ENCODE measurements around the gene KCND3.

KCND3 gene

DNA sequence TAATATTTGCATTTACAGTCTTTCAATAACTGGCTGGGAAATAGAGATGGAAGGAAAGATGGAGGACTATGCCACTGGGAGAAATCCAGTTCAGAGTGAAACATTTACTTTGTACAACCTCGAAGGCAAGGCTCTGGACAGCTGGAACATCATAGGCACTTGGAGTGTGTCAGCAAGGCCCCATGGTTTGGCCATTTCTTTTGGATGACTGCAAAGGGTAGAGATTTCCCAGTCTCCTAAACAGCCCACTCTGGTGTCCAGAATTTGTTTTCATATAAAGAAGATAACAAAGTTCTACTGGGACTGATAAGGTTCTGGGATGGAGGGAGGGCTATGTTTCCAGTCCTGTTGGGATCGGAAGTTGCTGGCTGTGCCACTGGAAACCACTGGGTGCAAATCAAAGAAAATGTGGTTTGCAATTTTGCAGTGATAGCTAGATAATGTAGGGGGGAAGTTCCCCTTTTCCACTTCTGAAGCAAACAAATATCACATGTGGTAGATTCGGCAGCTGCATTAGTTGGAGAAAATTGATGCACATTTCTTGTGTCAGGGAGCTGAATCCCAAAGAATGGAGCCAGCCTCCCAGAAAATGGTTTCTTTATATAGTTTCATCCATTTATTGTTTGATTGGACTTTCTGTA lies 16.2 kb downstream of the KCND3 start:
- no peak for TF ChIP-seq EZH2phosphoT487 (IDR thresholded peaks at IDR 0.05; ENCODE audit: borderline replicate concordance)
- TF ChIP-seq, protein P1, sequence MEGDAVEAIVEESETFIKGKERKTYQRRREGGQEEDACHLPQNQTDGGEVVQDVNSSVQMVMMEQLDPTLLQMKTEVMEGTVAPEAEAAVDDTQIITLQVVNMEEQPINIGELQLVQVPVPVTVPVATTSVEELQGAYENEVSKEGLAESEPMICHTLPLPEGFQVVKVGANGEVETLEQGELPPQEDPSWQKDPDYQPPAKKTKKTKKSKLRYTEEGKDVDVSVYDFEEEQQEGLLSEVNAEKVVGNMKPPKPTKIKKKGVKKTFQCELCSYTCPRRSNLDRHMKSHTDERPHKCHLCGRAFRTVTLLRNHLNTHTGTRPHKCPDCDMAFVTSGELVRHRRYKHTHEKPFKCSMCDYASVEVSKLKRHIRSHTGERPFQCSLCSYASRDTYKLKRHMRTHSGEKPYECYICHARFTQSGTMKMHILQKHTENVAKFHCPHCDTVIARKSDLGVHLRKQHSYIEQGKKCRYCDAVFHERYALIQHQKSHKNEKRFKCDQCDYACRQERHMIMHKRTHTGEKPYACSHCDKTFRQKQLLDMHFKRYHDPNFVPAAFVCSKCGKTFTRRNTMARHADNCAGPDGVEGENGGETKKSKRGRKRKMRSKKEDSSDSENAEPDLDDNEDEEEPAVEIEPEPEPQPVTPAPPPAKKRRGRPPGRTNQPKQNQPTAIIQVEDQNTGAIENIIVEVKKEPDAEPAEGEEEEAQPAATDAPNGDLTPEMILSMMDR (conservative IDR thresholded peaks at IDR 0.05; ENCODE audit: low read length) = no peak
- Histone ChIP-seq H3K27me3 (ENCODE audit: insufficient read depth, low read length, poor library complexity, severe bottlenecking) (peaks cover 6% of the 10 kb centered on the region), H3K4me3 (ENCODE audit: low read length, poor library complexity, severe bottlenecking) (no peak overlapping the region), H3K9ac (ENCODE audit: low read depth, low read length, poor library complexity, severe bottlenecking) (no peak overlapping the region), H3K36me3 (ENCODE audit: insufficient read depth, low read length) (no peaks in the 10 kb centered on the region), H3K4me2 (ENCODE audit: low read depth, low read length, poor library complexity, severe bottlenecking) (no peak overlapping the region), H3K79me2 (ENCODE audit: insufficient read depth, low read length) (no peaks in the 10 kb centered on the region), H3K9me3 (ENCODE audit: insufficient read depth, low read depth, low read length) (no peaks in the 10 kb centered on the region), H4K20me1 (ENCODE audit: insufficient read depth, low read length, poor library complexity, severe bottlenecking) (no peaks in the 10 kb centered on the region), H3F3A (ENCODE audit: low read depth) (no peaks in the 10 kb centered on the region), H2AFZ (ENCODE audit: low read length) (no peak overlapping the region), H3K9me2 (replicated peaks; ENCODE audit: low read depth, low read length) (no peaks in the 10 kb centered on the region), H3K4me1 (ENCODE audit: insufficient read depth, low read length, poor library complexity, severe bottlenecking) (no peaks in the 10 kb centered on the region)

DNA sequence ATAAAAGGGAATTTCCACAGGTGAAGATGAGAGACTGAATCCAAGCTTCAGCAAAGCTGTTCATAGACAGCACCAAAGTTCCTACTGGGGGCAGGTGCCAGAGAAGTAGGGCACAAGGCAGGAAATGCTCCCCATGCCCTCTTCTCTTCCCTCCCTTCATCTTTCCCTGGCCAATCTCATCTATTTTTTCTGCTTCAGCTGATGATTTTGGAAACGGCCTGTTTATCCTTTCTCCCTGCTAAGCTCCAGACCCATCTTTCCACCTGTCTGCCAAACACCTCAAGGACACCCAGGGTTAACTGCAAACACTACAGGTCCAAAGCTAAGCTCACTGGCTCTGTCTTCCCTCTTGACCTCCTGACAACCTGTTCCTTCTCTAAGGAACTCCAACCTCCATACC lies 18.1 kb downstream of the KCND3 start:
- Histone ChIP-seq H3K9ac (ENCODE audit: low read depth, low read length, poor library complexity, severe bottlenecking) (no peak overlapping the region), H3K4me3 (ENCODE audit: low read length, poor library complexity, severe bottlenecking) (no peak overlapping the region), H3K27me3 (ENCODE audit: insufficient read depth, low read length, poor library complexity, severe bottlenecking) (peaks cover 6% of the 10 kb centered on the region), H3K4me1 (ENCODE audit: insufficient read depth, low read length, poor library complexity, severe bottlenecking) (no peaks in the 10 kb centered on the region), H3K36me3 (ENCODE audit: insufficient read depth, low read length) (no peaks in the 10 kb centered on the region), H3K9me3 (ENCODE audit: insufficient read depth, low read depth, low read length) (no peaks in the 10 kb centered on the region), H2AFZ (ENCODE audit: low read length) (no peak overlapping the region), H3F3A (ENCODE audit: low read depth) (no peaks in the 10 kb centered on the region), H3K9me2 (replicated peaks; ENCODE audit: low read depth, low read length) (no peaks in the 10 kb centered on the region), H4K20me1 (ENCODE audit: insufficient read depth, low read length, poor library complexity, severe bottlenecking) (no peaks in the 10 kb centered on the region), H3K79me2 (ENCODE audit: insufficient read depth, low read length) (no peaks in the 10 kb centered on the region), H3K4me2 (ENCODE audit: low read depth, low read length, poor library complexity, severe bottlenecking) (no peak overlapping the region)
- TF ChIP-seq EZH2phosphoT487 (IDR thresholded peaks at IDR 0.05; ENCODE audit: borderline replicate concordance) = no peak
- TF ChIP-seq, protein P1 (conservative IDR thresholded peaks at IDR 0.05; ENCODE audit: low read length) = no peak

DNA sequence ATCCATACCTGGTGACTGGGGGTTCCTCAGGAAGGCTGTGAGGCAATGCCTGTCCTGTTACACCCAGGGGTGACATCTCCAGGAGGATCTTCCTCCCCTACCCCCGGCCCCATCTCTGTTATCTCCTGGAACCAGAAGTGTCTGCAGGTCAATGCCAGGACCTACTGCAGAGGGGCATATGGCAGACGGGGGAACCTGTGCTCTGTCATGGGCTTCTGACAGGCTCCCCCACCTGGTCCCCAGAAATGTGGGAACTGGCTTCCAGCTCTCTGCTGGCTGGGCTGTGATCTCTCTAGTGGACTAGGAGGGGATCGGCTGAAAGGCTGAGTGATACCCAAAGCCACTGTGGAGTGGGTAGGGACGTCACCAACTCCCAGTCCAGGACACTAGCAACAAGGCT lies 21.0 kb downstream of the KCND3 start:
- H4K20me1 ChIP-seq (ENCODE audit: insufficient read depth, low read length, poor library complexity, severe bottlenecking) = no peaks in the 10 kb centered on the region
- H3K9me2 ChIP-seq (replicated peaks; ENCODE audit: low read depth, low read length) = no peaks in the 10 kb centered on the region
- H3K4me1 ChIP-seq (ENCODE audit: insufficient read depth, low read length, poor library complexity, severe bottlenecking) = no peaks in the 10 kb centered on the region
- no peak overlapping the region for H3K4me2 ChIP-seq (ENCODE audit: low read depth, low read length, poor library complexity, severe bottlenecking)
- H3K9ac ChIP-seq (ENCODE audit: low read depth, low read length, poor library complexity, severe bottlenecking) = no peak overlapping the region
- H3F3A ChIP-seq (ENCODE audit: low read depth) = no peaks in the 10 kb centered on the region
- H3K4me3 ChIP-seq (ENCODE audit: low read length, poor library complexity, severe bottlenecking) = no peak overlapping the region
- H3K27me3 ChIP-seq (ENCODE audit: insufficient read depth, low read length, poor library complexity, severe bottlenecking) = no peaks in the 10 kb centered on the region
- no peaks in the 10 kb centered on the region for H3K9me3 ChIP-seq (ENCODE audit: insufficient read depth, low read depth, low read length)
- TF ChIP-seq, protein P1 (conservative IDR thresholded peaks at IDR 0.05; ENCODE audit: low read length) = no peak
- no peak for TF ChIP-seq EZH2phosphoT487 (IDR thresholded peaks at IDR 0.05; ENCODE audit: borderline replicate concordance)
- H3K79me2 ChIP-seq (ENCODE audit: insufficient read depth, low read length) = no peaks in the 10 kb centered on the region
- H3K36me3 ChIP-seq (ENCODE audit: insufficient read depth, low read length) = no peaks in the 10 kb centered on the region
- no peak overlapping the region for H2AFZ ChIP-seq (ENCODE audit: low read length)
